SU-DHL-6 (cell line): ENCODE measurements around the gene AP3D1.

Source experiments
- CTCF ChIP-seq: fragments of 200-600 bp; sonication (generic); IDR thresholded peaks from one replicate; pipeline ENCODE4 v1.5.1; 2017; ENCODE audit warnings: antibody characterized with exemption, mild to moderate bottlenecking, low read length, moderate library complexity; ENCODE audit not compliant: insufficient read depth, poor library complexity, severe bottlenecking
- EZH2phosphoT487 ChIP-seq: fragments of 200-600 bp; sonication (generic), shearing (Covaris generic); conservative IDR thresholded peaks from 2 replicates; pipeline ENCODE4 v1.6.1; 2018; ENCODE audit warnings: mild to moderate bottlenecking, antibody characterized with exemption, low read length, moderate library complexity, mixed read lengths

GRCh38 chr19:2142173-2142829 is 9.1 kb downstream of the AP3D1 start:
- TF ChIP-seq CTCF (no peak), EZH2phosphoT487 (no peak)
